ENCODE measurements around the gene MMP28.

DNA sequence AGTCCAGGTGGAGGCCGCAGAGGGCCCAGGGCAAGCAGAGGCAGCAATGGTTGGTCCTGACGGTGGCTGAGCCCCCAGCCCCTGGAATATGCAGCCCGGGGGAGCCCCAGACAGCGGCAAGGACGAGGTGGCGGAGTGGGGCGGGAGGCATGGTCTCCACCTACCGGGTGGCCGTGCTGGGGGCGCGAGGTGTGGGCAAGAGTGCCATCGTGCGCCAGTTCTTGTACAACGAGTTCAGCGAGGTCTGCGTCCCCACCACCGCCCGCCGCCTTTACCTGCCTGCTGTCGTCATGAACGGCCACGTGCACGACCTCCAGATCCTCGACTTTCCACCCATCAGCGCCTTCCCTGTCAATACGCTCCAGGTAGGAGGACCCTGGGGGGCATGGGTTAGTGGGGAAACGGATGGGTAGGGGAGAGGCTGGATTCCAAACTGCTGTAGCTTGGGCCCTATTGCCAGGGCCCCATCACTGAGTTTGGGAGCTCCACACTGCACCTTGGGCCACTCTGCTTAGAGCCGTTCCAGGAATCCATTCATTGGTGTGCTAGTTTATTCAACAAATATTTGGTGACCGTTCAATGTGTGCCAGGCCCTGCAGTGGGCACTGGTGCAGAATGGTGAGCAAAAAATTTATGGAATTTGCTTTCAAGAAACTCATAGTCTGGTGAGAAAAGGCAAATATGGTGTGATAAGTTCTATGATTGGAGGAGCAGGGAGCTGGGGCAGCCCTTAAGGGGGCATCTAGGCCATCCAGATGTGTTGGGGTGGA lies 60.2 kb downstream of the MMP28 start:
- no peak for TF ChIP-seq POLR2A (IDR thresholded peaks at IDR 0.05)
- TF ChIP-seq, protein P1, sequence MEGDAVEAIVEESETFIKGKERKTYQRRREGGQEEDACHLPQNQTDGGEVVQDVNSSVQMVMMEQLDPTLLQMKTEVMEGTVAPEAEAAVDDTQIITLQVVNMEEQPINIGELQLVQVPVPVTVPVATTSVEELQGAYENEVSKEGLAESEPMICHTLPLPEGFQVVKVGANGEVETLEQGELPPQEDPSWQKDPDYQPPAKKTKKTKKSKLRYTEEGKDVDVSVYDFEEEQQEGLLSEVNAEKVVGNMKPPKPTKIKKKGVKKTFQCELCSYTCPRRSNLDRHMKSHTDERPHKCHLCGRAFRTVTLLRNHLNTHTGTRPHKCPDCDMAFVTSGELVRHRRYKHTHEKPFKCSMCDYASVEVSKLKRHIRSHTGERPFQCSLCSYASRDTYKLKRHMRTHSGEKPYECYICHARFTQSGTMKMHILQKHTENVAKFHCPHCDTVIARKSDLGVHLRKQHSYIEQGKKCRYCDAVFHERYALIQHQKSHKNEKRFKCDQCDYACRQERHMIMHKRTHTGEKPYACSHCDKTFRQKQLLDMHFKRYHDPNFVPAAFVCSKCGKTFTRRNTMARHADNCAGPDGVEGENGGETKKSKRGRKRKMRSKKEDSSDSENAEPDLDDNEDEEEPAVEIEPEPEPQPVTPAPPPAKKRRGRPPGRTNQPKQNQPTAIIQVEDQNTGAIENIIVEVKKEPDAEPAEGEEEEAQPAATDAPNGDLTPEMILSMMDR (IDR thresholded peaks at IDR 0.05), result no peak
